HL-60 (cell line): ENCODE measurements around the gene ZACN.

ENCODE experiments used
- GABPA ChIP-seq: IDR thresholded peaks from 2 replicates; pipeline ENCODE4 v1.6.1; 2012; ENCODE audit warnings: low read depth
- POLR2AphosphoS5 ChIP-seq: IDR thresholded peaks from 2 replicates; pipeline ENCODE4 v1.6.1; 2012; ENCODE audit warnings: low read depth
- SPI1 ChIP-seq: IDR thresholded peaks from 2 replicates; pipeline ENCODE4 v1.6.1; 2012; ENCODE audit warnings: low read depth, mild to moderate bottlenecking, borderline replicate concordance
- TF ChIP-seq, protein P1 (sequence below): IDR thresholded peaks from 2 replicates; pipeline ENCODE4 v1.6.1; 2012; ENCODE audit warnings: low read depth; ENCODE audit not compliant: insufficient replicate concordance
- TF ChIP-seq, protein P2 (sequence below): IDR thresholded peaks from one replicate; pipeline ENCODE4 v1.5.1; 2011; ENCODE audit warnings: low read length, control low read depth, inconsistent platforms; ENCODE audit not compliant: insufficient read depth

DNA sequence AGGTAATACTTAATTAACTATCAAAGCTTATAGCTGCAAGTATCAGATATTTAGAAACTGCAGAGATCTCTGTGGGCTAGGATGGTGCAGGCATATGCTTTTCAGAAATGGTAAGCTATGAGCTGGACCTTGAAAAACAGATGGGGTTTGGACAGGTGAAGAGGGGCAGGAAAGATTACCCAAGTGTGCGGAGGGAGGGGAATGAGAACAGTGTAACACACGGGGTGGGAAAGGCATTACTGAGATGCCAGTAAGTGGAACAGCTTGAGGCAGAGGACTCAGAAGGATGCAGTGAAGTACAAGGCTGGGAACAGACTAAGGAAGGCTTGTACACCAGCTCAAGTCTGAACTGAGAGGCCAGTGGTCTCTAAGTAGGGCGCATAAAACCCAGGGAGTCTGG lies 29.7 kb upstream of the ZACN start:
- TF ChIP-seq, protein P1, sequence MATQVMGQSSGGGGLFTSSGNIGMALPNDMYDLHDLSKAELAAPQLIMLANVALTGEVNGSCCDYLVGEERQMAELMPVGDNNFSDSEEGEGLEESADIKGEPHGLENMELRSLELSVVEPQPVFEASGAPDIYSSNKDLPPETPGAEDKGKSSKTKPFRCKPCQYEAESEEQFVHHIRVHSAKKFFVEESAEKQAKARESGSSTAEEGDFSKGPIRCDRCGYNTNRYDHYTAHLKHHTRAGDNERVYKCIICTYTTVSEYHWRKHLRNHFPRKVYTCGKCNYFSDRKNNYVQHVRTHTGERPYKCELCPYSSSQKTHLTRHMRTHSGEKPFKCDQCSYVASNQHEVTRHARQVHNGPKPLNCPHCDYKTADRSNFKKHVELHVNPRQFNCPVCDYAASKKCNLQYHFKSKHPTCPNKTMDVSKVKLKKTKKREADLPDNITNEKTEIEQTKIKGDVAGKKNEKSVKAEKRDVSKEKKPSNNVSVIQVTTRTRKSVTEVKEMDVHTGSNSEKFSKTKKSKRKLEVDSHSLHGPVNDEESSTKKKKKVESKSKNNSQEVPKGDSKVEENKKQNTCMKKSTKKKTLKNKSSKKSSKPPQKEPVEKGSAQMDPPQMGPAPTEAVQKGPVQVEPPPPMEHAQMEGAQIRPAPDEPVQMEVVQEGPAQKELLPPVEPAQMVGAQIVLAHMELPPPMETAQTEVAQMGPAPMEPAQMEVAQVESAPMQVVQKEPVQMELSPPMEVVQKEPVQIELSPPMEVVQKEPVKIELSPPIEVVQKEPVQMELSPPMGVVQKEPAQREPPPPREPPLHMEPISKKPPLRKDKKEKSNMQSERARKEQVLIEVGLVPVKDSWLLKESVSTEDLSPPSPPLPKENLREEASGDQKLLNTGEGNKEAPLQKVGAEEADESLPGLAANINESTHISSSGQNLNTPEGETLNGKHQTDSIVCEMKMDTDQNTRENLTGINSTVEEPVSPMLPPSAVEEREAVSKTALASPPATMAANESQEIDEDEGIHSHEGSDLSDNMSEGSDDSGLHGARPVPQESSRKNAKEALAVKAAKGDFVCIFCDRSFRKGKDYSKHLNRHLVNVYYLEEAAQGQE, result no peak
- TF ChIP-seq, protein P2, sequence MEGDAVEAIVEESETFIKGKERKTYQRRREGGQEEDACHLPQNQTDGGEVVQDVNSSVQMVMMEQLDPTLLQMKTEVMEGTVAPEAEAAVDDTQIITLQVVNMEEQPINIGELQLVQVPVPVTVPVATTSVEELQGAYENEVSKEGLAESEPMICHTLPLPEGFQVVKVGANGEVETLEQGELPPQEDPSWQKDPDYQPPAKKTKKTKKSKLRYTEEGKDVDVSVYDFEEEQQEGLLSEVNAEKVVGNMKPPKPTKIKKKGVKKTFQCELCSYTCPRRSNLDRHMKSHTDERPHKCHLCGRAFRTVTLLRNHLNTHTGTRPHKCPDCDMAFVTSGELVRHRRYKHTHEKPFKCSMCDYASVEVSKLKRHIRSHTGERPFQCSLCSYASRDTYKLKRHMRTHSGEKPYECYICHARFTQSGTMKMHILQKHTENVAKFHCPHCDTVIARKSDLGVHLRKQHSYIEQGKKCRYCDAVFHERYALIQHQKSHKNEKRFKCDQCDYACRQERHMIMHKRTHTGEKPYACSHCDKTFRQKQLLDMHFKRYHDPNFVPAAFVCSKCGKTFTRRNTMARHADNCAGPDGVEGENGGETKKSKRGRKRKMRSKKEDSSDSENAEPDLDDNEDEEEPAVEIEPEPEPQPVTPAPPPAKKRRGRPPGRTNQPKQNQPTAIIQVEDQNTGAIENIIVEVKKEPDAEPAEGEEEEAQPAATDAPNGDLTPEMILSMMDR, result no peak
- TF ChIP-seq SPI1, result no peak
- TF ChIP-seq POLR2AphosphoS5, result no peak
- TF ChIP-seq GABPA, result no peak
